Mammary epithelial cell (primary cell): ENCODE measurements around the gene MIF.

ENCODE experiments used
- CTCF ChIP-seq, 2 donors: IDR thresholded peaks in 1 of 2; conservative IDR thresholded peaks in 1 of 2; 2 replicates each; pipeline ENCODE4 v1.5.1; 2011 to 2012; ENCODE audit warnings: inconsistent platforms in 2 of 2, low read length in 2 of 2, mild to moderate bottlenecking in 2 of 2, control low read depth in 1 of 2, low read depth in 1 of 2; ENCODE audit not compliant: insufficient read depth in 1 of 2; ENCODE audit errors: extremely low read depth in 1 of 2
- EZH2 ChIP-seq: IDR thresholded peaks from 2 replicates; pipeline ENCODE4 v1.6.1; 2012; ENCODE audit warnings: low read length, inconsistent platforms, borderline replicate concordance

- TF ChIP-seq CTCF (conservative IDR thresholded peaks at IDR 0.05 in 1 of 2, IDR thresholded peaks at IDR 0.05 in 1 of 2; ENCODE audit: extremely low read depth in 1 of 2, insufficient read depth in 1 of 2, low read depth in 1 of 2, low read length in 2 of 2) (no peak), EZH2 (no peak)
Observed at GRCh38 chr22:23903328-23903971, 9.3 kb downstream of the MIF start.
